Measurements from ENCODE around the gene EDNRB. TPM values are rescaled to one million over a fixed set of nuclear protein-coding genes. Genes with fewer than 3 reads are reported as not detected.

The EDNRB gene
- polyA plus RNA-seq, 3 donors = 0.08 to 0.53 (median 0.37) TPM

GRCh38 chr13:77863144-77863543, 55.5 kb downstream of the EDNRB start:
- Mint-ChIP-seq H3K36me3 (peaks cover 2 to 3% of the 10 kb centered on the region in 2 donors), H3K27me3 (ENCODE audit: low read depth in 3 of 3) (peaks cover 0 to 3% (median 0%) of the 10 kb centered on the region in 3 donors), H3K9me3 (peaks cover 11 to 19% (median 14%) of the 10 kb centered on the region in 7 donors), H3K27ac (peak overlapping the region in 5 of 7 donors; percentile 19 to 75 (median 38)), H3K4me3 (no peak overlapping the region), H3K4me1 (peaks cover 40% of the 10 kb centered on the region)
- peak; percentile 25 to 67 (median 55) for DNase-seq
- peaks cover 36 to 47% of the 10 kb centered on the region in 2 donors for H3K4me1 ChIP-seq (ENCODE audit: control insufficient read depth in 1 of 2, insufficient read depth in 2 of 2, low read length in 2 of 2)
- H3K4me3 ChIP-seq (replicated peaks in 1 of 3; ENCODE audit: low read depth in 2 of 3, low read length in 3 of 3) = no peak overlapping the region
- no CpG with 5 or more reads among the region's 3 CpGs for WGBS (ENCODE audit: insufficient coverage)
- peaks cover 9 to 10% of the 10 kb centered on the region in 2 donors for H3K9me3 ChIP-seq (replicated peaks in 1 of 2; ENCODE audit: control insufficient read depth in 1 of 2, insufficient read depth in 1 of 2, low read length in 2 of 2)
- no peak overlapping the region for H3K4me2 ChIP-seq (replicated peaks; ENCODE audit: extremely low read depth, low read length, poor library complexity, severe bottlenecking)
- intact Hi-C loops (cut with micrococcal nuclease) = no loop called here
- no peaks in the 10 kb centered on the region for H3K79me2 ChIP-seq (ENCODE audit: insufficient read depth, low read length)
- no peak overlapping the region for H3K9ac ChIP-seq (ENCODE audit: insufficient read depth, low read length, poor library complexity, severe bottlenecking)
- H2AFZ ChIP-seq (ENCODE audit: insufficient read depth, low read depth, low read length, poor library complexity, severe bottlenecking) = no peak overlapping the region
- H3K27ac ChIP-seq (ENCODE audit: low read depth in 1 of 2, low read length in 2 of 2) = no peak overlapping the region
- TF ChIP-seq CTCF (IDR thresholded peaks at IDR 0.05) = no peak
- no peaks in the 10 kb centered on the region for H3K27me3 ChIP-seq (ENCODE audit: control insufficient read depth in 2 of 2, insufficient read depth in 2 of 2, low read length in 2 of 2)
- no peaks in the 10 kb centered on the region for H4K20me1 ChIP-seq (ENCODE audit: insufficient read depth, low read length)
- H3K36me3 ChIP-seq (replicated peaks in 1 of 2; ENCODE audit: control insufficient read depth in 1 of 2, insufficient read depth in 2 of 2, low read length in 2 of 2) = no peaks in the 10 kb centered on the region

- no peaks in the 10 kb centered on the region for H3K36me3 Mint-ChIP-seq
- peaks cover 36 to 47% of the 10 kb centered on the region in 2 donors for H3K4me1 ChIP-seq (ENCODE audit: control insufficient read depth in 1 of 2, insufficient read depth in 2 of 2, low read length in 2 of 2)
- peak overlapping the region; percentile 13 for H3K4me2 ChIP-seq (replicated peaks; ENCODE audit: extremely low read depth, low read length, poor library complexity, severe bottlenecking)
- H3K4me3 Mint-ChIP-seq = no peak overlapping the region
- no CpG with 5 or more reads among the region's 3 CpGs for WGBS (ENCODE audit: insufficient coverage)
- no peak overlapping the region for H3K9ac ChIP-seq (ENCODE audit: insufficient read depth, low read length, poor library complexity, severe bottlenecking)
- peak overlapping the region; percentile 84 to 95 (median 89) for H3K27ac Mint-ChIP-seq
- H3K4me1 Mint-ChIP-seq = peaks cover 40% of the 10 kb centered on the region
- H3K27me3 Mint-ChIP-seq (ENCODE audit: low read depth in 3 of 3) = peaks cover 0 to 3% (median 0%) of the 10 kb centered on the region in 3 donors
- TF ChIP-seq CTCF (IDR thresholded peaks at IDR 0.05) = no peak
- H3K27me3 ChIP-seq (ENCODE audit: control insufficient read depth in 2 of 2, insufficient read depth in 2 of 2, low read length in 2 of 2) = no peaks in the 10 kb centered on the region
- peak overlapping the region in 1 of 3 experiments; percentile 27 for H3K4me3 ChIP-seq (replicated peaks in 1 of 3; ENCODE audit: low read depth in 2 of 3, low read length in 3 of 3)
- no peak overlapping the region for H2AFZ ChIP-seq (ENCODE audit: insufficient read depth, low read depth, low read length, poor library complexity, severe bottlenecking)
- H3K27ac ChIP-seq (ENCODE audit: low read depth in 1 of 2, low read length in 2 of 2) = peak overlapping the region; percentile 50 to 84
- peaks cover 0 to 8% (median 3%) of the 10 kb centered on the region in 7 donors for H3K9me3 Mint-ChIP-seq
- DNase-seq = peak; percentile 49 to 85 (median 70)
- no peaks in the 10 kb centered on the region for H3K36me3 ChIP-seq (replicated peaks in 1 of 2; ENCODE audit: control insufficient read depth in 1 of 2, insufficient read depth in 2 of 2, low read length in 2 of 2)
- H3K9me3 ChIP-seq (replicated peaks in 1 of 2; ENCODE audit: control insufficient read depth in 1 of 2, insufficient read depth in 1 of 2, low read length in 2 of 2) = no peaks in the 10 kb centered on the region
- intact Hi-C loops (cut with micrococcal nuclease) = no loop called here
- no peaks in the 10 kb centered on the region for H3K79me2 ChIP-seq (ENCODE audit: insufficient read depth, low read length)
- no peaks in the 10 kb centered on the region for H4K20me1 ChIP-seq (ENCODE audit: insufficient read depth, low read length)
Measured at GRCh38 chr13:77861741-77862140, 56.9 kb downstream of the EDNRB start.
